ENCODE data around the gene CHRNA9.
"Not testable (repeated sequence)": the region's sequence is repeated elsewhere in the genome, so short reads cannot be mapped to it uniquely, and the experiment has no call there.

The CHRNA9 gene, protein sequence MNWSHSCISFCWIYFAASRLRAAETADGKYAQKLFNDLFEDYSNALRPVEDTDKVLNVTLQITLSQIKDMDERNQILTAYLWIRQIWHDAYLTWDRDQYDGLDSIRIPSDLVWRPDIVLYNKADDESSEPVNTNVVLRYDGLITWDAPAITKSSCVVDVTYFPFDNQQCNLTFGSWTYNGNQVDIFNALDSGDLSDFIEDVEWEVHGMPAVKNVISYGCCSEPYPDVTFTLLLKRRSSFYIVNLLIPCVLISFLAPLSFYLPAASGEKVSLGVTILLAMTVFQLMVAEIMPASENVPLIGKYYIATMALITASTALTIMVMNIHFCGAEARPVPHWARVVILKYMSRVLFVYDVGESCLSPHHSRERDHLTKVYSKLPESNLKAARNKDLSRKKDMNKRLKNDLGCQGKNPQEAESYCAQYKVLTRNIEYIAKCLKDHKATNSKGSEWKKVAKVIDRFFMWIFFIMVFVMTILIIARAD

DNA sequence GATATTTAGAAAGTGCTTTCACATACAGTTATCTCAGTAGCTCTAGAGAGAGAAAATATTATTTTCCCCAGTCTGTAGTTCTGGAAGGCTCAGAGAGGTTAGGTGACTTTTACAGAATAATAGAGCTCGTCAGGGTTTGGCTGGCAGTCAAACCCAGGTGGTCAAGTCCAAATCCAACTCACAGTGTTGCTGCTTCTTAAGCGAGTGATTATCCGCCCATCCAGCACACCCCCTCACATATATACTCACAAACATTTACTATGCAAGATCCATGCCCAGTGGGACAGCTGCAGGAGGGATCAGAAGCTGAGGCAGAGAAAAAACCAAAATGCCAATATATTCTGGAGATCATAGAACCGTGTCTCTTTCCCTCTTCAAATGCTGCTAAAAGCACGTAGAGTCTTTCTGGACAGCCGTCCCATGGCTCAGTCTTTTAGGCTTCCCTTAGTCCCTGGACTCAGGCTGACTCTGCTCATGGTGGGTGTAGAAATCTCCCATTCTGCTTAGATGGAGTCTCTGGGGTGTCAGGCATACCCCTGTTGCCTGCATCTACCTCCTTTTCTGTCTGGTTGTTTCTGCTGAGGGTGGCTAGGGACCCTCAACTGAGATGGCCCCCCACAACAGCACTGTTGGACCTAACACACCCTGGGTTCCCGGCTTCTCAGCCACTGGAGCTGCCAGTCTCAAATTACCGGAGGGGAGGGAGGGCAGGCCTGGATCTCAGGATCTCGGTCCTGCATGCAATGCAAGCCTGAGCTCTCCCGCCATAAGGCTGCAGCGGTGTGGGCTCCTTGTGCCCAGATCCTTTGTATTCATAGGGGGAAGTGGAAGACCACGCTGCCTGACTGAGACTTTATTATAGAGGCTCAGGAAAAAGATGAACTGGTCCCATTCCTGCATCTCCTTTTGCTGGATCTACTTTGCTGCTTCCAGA is at the start of gene CHRNA9:
TSS of gene CHRNA9 (plus strand) at position 743 of the 934 bp plus-strand sequence. CDS start at position 878, 135 bp downstream.
- DNase-seq, result no peak

DNA sequence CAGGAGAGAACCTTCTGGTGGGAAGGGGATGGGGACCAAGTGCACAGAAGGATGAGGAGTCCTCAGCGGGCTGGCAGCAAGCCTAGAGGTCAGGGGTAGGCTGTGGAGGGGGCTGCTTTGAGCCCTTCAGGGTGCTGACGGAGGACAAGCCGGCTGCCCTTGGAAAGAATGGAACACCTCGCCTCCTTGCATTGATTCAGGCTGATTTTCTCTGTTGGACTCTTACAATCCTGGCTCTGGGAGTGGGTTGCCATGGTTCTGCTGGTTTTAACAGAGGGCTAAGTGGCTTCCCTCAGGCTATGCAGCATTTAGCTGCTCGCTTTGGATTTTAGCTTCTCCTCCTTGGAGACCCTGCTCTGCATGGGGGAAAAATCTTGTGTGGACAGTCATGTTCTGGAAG is 49.4 kb upstream of the CHRNA9 start:
- DNase-seq, result no peak

DNA sequence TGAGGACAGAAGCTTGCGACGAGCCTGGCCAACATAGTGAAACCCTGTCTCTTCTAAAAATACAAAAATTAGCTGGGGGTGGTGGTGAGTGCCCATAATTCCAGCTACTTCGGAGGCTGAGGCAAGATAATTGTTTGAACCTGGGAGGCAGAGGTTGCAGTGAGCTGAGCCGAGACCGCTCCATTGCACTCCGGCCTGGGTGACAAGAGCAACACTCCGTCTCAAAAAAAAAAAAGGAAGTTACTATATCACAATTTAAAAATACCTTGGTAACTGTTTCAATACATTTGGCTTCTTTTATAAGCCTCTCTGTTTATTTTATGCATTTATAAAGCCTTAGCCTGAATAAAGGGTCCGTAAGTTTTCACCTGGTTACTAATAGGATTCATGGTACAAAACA is 46.6 kb upstream of the CHRNA9 start:
- no peak for DNase-seq

DNA sequence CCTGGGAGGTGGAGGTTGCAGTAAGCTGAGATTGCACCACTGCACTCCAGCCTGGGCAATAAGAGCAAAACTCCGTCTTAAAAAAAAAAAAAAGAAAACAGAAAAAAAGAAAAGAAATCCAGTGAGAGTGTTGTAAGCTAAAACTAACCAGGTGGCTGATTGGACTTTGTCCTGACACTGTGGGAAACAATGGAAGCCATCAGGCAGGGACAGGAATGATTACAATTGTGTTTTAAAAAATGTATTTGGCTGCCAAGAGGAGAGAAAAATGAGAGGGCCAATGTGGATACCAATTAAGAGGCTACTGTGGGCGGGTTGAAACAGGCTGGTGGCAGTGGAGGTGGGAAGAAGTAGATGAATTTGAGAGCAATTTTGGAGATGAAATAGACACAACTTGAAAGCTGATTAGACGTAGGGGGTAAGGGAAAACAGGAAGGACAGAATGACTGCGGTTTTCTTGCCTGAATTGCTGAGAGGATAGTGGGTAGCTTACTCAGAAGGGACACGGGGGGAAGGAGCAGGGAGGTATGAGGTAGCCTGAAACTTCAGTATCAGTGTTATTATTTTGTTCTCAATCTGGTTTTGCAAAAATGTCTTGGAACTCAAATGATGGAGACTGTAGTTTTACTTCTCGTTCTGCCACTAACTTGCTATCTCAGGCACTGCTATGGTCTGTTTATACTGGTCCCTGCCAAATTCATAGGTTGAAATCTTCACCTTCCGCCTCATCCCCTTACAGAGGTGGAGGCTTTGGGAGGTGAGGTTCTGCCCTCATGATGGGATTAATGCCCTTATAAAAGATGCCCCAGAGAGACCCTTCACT is 45.6 kb upstream of the CHRNA9 start:
- peak in 1 of 2 donors; percentile 39 for DNase-seq

DNA sequence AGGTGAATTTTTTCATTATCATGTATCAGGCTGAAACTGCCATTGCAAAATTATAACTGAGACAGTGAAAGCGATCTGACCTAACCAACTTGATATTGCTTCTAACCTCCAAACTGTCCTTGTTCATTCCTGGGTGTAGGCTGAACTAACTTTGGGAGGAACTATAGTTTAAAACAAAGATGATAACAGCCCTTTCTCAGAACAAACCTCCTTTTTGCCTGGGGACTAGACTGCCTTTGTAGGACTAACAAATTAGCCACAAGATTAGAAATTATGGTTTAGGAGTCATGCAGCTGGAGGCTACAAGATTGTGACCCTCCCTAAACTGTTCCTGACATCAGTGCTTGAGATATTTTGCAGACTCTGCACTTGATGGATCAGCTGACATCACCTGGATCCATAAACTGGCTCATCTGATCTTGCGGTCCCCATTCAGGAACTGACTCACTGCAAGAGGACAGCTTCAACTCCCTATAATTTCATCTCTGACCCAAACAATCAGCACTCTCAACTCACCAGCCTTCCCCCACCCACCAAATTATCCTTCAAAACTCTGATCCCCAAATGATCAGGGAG is 44.4 kb upstream of the CHRNA9 start:
- DNase-seq, result not testable (repeated sequence)

DNA sequence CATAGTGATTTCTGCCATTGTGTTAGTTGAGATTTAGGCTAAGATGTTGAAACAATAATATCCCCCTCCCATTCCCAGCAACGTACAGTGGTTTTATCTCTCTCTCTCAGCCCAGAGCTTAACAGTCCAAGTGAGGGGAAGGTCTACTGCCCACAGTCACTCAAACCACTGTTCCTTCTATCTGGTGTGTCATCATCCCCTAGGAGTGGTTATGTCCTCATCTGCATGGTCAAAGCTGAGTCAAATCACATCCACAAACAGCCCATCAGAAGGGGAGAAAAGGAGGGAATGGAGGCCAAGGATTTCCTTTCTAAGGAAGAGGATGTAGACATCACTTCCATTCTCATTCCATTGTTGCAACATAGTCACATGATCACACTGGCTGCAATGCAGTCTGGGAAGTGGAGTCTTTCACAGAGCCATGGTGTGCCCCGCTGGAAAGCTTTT is 42.8 kb upstream of the CHRNA9 start:
- DNase-seq, result no peak

DNA sequence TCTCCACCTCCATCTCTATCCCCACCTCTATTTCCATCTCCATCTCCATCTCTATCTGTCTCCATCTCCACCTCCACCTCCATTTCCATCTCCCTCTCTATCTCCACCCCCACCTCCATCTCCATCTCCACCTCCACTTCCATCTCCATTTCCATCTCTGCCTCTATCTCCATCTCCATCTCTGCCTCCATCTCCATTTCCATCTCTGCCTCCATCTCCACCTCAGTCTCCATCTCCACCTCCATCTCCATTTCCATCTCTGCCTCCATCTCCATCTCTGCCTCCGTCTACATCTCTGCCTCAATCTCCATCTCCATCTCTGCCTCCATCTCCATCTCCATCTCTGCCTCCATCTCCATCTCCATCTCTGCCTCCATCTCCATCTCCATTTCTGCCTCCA is 40.8 kb upstream of the CHRNA9 start:
- DNase-seq, result no peak

DNA sequence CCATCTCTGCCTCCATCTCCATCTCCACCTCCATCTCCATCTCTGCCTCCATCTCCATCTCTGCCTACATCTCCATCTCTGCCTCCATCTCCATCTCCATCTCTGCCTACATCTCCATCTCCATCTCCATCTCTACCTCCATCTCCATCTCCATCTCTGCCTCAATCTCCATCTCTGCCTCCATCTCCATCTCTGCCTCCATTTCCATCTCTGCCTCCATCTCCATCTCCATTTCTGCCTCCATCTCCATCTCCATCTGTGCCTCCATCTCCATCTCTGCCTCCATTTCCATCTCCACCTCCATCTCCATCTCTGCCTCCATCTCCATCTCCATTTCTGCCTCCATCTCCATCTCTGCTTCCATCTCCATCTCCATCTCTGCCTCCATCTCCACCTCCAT is 40.1 kb upstream of the CHRNA9 start:
- DNase-seq, result not testable (repeated sequence)

DNA sequence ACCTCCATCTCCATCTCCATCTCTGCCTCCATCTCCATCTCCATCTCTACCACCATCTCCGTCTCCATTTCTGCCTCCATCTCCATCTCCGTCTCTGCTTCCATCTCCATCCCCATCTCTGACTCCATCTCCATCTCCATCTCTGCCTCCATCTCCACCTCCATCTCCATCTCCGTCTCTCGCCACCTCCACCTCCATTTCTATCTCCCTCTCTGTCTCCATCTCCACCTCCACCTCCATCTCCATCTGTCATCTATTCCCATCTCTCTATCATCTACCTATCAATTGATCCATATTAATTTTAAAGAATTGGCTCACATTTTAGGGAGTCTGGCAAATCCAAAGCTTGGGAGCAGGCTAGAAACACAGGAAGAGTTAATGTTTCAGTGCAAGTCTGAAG is 39.6 kb upstream of the CHRNA9 start:
- no peak for DNase-seq

DNA sequence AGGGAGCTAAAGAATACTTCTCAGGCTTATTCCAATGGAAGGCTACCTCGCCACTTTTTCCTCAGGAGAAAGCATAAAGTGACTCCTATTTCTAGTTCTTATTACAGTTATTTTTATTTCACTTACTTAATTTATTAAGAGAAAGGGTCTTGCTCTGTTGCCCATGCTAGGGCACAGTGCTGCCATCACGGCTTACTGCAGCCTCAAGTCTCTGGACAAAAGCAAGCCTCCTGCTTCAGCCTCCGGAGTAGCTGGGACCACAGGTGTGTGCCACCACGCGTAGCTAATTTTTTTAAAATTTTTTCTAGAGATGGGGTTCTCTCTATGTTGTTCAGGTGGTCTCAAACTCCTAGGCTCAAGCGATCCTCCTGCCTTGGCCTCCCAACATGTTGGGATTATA is 36.0 kb upstream of the CHRNA9 start:
- DNase-seq, result no peak

DNA sequence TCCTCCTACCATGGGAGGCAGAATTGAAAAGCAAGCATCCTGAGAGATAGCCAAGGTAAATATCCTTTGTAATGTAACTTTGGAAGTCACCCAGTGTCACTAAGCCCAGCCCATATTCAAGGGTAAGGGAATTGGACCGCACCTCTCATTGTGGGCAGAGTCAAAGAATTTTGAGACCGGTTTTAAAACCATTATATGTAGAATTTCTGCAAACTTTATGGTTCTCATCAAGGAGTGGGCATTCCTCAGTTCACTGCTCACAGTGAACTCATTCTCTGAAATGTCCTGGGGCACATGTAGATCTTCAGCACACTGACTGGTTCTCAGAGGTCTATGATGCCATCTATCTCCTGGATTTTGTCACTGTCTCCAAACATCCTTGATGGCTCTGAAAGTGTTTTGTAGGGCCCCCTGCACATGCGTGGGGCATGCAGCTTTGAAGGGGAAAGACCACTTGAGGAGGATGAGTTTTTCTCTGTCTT is 35.3 kb upstream of the CHRNA9 start:
- no peak for DNase-seq

DNA sequence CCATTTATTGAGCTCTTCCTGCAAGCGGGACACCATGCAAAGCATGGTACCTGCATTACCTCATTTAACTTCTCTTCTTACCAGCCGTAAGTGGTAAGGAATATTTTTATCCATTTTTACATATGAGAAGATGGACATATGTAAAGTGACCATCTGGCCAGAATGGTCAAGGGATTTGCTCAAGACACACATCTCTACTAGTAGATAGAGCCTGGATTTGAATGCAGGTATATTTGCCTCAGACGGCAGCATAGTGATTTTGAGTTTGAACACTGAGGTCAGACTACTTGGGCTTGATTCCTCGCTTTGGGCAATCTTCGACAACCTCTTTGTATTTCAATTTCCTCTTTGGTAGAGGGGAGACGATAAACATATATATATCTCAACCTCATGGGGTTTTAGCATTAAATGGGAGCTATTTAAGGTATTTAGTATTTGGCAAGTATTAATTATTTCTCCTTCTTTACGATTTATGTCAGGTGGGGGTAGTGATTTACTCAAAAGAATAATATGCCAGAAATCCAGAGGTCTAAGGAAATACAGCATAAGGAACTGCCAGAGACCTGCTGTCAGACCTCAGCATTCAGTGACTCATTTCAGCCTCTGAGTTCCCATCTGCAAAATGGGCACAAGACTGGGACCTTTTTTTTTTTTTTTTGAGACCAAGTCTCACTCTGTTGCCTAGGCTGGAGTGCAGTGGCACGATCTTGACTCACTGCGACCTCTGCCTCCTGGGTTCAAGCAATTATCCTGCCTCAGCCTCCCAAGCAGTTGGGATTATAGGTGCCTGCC is 34.6 kb upstream of the CHRNA9 start:
- DNase-seq, result no peak

DNA sequence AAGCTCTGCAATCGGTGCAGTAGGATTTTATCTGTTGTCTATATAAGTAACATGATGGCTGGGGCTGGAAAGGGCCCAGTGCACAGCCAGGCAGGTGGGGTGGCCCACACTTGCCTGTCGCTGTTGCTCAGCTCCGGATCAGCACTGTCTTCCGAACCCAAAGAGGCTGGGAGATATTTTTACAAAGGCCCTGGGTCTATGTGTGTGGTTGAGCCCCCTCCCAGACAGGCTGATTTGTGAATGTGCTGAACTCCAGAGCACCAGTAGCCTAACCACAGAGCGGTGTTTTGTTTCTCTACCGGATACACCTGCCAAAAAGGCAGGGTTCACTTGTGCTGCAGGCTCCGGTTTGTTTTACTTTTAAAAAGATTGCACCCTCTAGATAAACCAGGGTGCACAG is 33.5 kb upstream of the CHRNA9 start:
- DNase-seq, result peak; percentile 30 to 43

DNA sequence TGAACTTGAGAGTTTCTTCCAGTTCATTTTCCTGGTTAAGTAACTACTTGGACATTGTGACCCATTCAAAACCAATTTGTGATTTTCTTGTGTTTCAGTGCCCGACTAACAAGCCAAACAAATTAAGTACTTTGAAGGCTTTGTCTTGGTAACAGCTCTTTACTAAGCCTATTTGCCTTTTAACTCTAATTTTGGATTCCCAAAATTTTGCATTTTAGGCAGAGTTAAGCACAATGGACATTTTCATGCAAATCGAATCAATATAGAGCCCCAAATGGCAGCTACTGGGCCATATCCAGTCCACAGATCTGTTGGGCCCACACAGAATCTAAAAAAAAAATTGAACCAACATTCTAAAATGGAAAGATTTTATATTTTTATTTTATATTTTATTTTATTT is 31.4 kb upstream of the CHRNA9 start:
- DNase-seq, result no peak

DNA sequence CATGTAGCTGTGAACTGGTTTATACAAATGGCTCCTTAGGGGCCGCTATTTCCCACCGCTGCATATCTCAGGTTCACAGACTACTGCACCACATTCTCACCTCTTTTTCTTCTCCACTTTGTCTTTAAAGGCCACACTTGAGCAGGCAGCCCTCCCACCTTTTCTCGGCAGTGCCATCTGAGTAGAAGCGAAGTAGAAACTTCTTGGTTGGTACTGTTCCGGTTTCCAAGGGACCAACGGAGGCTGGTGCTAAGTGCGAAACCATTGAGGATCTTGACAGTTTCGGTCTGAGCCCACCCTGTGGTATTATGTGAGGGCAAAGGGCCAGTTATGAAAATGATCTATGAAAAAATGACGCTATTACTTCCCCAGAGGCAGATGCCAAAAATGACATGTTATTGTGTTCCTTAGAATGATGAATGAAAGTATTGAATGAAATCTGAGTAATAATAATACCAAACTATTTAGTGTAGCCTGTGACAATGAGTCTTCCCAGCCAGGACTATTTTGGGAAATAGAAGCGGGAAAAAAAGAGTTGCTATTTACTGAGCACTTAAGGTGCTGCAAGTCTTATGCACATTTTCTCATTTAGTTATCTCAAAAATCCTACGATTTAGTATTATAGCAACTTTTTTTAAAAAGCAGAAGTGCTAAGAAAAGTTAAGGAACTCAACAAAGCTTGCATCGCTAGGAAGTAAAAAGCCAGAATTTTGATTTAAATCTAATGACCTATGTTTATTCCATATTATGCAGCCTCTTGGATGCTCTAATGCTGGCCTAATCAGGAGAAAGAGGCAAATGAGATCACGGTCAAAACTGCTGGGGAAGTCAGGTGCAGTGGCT is 29.6 kb upstream of the CHRNA9 start:
- DNase-seq, result peak; percentile 56 to 64

DNA sequence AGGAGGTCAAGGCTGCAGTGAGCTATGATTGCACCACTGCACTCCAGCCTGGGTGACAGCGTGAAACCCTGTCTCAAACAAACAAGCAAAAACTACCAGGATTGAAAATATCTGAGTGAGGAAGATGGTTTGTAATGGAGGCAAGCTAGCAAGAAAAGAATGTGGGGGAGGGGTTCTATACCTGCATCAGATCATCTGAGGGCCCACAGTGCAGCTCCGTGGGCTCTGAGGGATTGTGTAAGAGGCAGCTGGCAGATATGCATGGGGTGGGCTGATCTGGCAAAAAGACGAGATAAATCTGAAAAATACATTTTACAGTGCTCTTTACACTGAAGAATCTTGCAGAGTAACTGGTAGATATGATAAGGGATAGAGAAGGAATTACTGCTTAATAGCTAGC is 28.9 kb upstream of the CHRNA9 start:
- DNase-seq, result no peak

DNA sequence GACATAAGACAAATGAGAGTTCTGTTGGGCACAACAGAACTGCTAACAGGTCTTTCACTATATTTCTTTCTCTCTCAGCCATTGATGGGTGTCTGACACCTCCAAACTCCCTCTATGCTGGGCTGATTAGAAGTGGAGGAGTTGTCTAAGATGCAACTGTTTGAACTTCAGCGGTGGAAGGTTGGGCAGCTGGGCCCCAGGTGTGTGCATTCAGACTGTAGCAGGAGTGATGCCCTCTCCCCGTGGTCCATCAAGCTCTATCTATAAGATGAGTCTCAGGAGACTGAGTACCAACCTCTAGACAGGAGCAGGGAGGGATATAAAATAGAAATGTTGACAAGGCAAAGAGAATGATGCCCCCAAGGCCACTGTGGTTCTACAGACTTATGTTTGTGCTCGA is 28.2 kb upstream of the CHRNA9 start:
- DNase-seq, result no peak

DNA sequence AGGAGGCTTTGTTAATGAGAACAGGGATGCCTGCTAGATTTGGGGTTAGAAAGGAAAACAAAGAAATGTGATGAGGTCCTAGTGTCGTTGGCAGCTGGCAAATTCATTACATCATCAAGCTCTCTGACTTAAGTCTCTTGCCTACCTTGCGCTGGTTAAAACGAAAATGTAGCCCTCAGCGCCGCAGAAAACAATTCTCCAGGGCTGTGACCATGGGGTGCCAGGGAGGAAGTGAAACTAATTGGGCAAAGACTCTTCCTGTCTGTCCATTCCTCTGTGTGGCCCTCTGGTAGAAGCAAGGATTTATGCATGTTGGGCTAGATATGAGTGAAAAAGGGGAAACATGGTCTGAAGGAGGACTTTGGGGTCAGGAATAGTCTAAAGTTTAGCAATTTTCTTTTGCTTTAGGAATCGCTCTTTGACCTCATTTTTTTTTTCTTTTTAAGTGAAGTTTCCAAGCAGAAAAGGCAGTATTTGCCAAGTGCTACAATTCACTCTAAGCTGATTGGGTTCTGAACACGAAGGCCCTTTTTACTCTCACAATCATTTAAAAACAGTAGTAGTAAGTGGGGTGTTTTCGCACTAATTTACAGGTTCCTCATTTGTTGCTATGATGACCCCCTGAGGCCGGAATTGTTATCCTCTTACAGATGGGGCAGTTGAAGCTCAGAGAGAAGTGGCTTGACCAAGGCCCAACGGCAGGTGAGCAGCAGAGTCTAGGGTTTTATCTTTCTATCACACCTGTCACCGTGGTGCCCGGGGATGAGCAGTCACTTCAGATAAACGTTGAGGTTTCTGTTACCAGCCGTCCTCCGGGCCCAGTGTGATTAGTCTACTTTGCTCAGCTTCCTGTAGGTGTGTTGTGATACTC is 27.3 kb upstream of the CHRNA9 start:
- DNase-seq, result peak; percentile 64 to 65

DNA sequence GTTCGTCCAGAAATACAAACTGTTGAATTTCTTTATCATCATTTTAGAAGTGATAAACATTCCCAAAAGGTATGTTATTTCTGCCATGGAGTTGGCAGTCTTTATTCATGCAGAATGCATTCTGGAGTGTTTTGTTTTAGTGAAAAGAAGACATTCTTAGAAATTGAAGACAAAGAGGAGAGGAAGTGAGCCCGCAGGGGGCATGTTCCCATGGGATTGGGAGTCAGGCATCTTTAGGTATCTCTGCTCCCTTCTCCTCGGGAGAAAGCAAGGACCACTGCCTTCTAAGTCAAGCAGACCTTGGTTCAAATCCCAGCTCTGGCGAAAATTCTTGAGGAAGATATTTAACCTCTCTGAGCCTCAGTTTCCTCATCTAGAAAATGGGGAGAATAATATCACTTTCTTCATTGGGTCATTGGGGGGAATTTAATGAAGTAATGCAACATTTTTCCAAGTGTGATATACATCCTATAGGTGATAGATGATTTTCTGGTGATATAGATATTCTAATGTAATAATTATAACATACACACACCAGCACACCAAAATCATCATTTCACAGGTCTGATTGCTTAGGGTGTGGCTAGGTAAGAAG is 26.5 kb upstream of the CHRNA9 start:
- DNase-seq, result no peak

Measured in stimulated activated CD4-positive, alpha-beta T cell treated with anti-CD3 and anti-CD28 coated beads, Interleukin-2, amount 100 ng/mL, for 24 hours (primary cell).